Tibial nerve (tissue), 4 donors: Measurements from ENCODE around the gene CDH12.

ENCODE experiments used
- CTCF ChIP-seq, 5 experiments: fragments of 200-600 bp in 3 of 5; fragments of 450-650 bp in 2 of 5; sonication (generic) in 3 of 5; IDR thresholded peaks; one replicate each; pipeline ENCODE4 v1.5.1; 2016 to 2019; ENCODE audit warnings: antibody characterized with exemption in 5 of 5, mild to moderate bottlenecking in 3 of 5, moderate library complexity in 2 of 5
- EP300 ChIP-seq, 2 donors: sonication (generic); formaldehyde crosslinking; IDR thresholded peaks; one replicate each; pipeline ENCODE4 v1.6.1; 2017; ENCODE audit warnings: antibody characterized with exemption in 2 of 2, mild to moderate bottlenecking in 1 of 2
- POLR2A ChIP-seq, 2 donors: fragments of 450-650 bp; IDR thresholded peaks; one replicate each; pipeline ENCODE4 v1.6.1; 2017; ENCODE audit warnings: antibody characterized with exemption in 2 of 2, mild to moderate bottlenecking in 2 of 2, moderate library complexity in 2 of 2

- no peak for TF ChIP-seq POLR2A (IDR thresholded peaks at IDR 0.05)
- no peak for TF ChIP-seq CTCF (IDR thresholded peaks at IDR 0.05)
- TF ChIP-seq EP300 (IDR thresholded peaks at IDR 0.05) = no peak
Measured at GRCh38 chr5:22058620-22059019, 794.5 kb downstream of the CDH12 start.
